ENCODE measurements around the gene PDZD4. TPM values are rescaled to one million over a fixed set of nuclear protein-coding genes. Genes with fewer than 3 reads are reported as not detected.
A peak's percentile ranks its signal among the peaks of the same experiment; 100 is the strongest.

Gene PDZD4
- 4.5 and 4.8 TPM in 2 replicates for total RNA-seq
- long read RNA-seq, result 0 reads

DNA sequence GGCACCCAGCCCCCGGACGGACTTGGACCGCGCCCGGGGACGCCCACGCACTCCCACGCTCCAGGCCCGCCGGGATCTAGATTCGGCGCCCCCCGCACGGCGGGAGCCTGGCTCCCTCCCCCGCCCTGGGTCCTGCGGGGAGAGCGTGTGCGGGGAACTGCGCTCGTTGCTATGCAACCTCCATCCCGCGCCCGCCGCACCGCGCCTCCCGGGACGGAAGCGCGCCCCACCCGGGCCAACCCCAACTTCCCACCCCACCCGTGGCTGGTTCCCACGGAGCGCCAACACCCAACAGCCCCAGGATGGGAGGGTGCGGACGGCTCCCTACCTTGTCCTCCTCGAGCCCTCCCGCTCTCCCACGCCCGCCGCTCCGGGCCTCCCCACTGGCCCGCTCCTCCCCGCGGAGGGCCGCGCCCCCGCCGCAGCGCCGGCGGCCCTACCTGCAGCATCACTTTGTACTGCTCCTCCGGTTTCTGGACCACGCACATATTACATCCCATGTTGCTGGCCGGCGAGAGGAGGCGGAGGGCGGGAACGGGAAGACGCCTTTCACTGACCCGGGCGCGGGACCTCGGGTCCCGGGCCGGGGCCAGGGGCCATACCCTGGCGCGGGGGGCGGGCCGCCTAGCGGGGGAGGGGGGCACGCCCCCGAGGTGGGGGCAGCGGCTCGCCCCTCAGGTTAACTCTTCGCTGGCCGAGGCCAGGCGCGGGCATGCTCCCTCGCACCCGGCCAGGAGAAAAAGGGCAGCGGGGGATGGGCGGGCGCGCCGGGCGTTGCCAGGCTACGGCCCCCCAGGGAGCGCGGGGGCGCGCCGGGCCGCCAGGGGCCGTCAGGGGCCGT, at the start of gene PDZD4:
Gene PDZD4, minus strand, starts transcription at position 746 of the 841 bp plus-strand sequence. Its CDS starts 246 bp downstream, at position 500.
- peak within 1 kb of the TSS; percentile 50 for H3K4me3 Mint-ChIP-seq (ENCODE audit: low read depth)
- no peak for TF ChIP-seq CTCF (IDR thresholded peaks at IDR 0.05; ENCODE audit: unreplicated experiment)
- no peaks in the 10 kb centered on the region for H3K4me1 Mint-ChIP-seq (ENCODE audit: low read depth)
- no peak within 1 kb of the TSS for H3K27ac Mint-ChIP-seq
- no peak for DNase-seq (ENCODE audit: low spot score, unreplicated experiment)
- peaks cover 60% of the 10 kb centered on the region for H3K27me3 Mint-ChIP-seq
- H3K36me3 Mint-ChIP-seq (ENCODE audit: insufficient read depth), result peaks cover 1% of the 10 kb centered on the region
- peaks cover 3% of the 10 kb centered on the region for H3K9me3 Mint-ChIP-seq (ENCODE audit: low read depth)

- DNase-seq (ENCODE audit: low spot score, unreplicated experiment), result no peak
- H3K4me1 Mint-ChIP-seq (ENCODE audit: low read depth), result no peaks in the 10 kb centered on the region
- no peak overlapping the region for H3K27ac Mint-ChIP-seq
- no peaks in the 10 kb centered on the region for H3K36me3 Mint-ChIP-seq (ENCODE audit: insufficient read depth)
- peaks cover 14% of the 10 kb centered on the region for H3K9me3 Mint-ChIP-seq (ENCODE audit: low read depth)
- no peak for TF ChIP-seq CTCF (IDR thresholded peaks at IDR 0.05; ENCODE audit: unreplicated experiment)
- H3K4me3 Mint-ChIP-seq (ENCODE audit: low read depth), result no peak overlapping the region
- H3K27me3 Mint-ChIP-seq, result peaks cover 40% of the 10 kb centered on the region
Observed at GRCh38 chrX:153879741-153880439, 49.5 kb upstream of the PDZD4 start.

- peaks cover 38% of the 10 kb centered on the region for H3K27me3 Mint-ChIP-seq
- H3K4me3 Mint-ChIP-seq (ENCODE audit: low read depth), result peak overlapping the region; percentile 16
- H3K27ac Mint-ChIP-seq, result no peak overlapping the region
- TF ChIP-seq CTCF (IDR thresholded peaks at IDR 0.05; ENCODE audit: unreplicated experiment), result no peak
- H3K36me3 Mint-ChIP-seq (ENCODE audit: insufficient read depth), result no peaks in the 10 kb centered on the region
- DNase-seq (ENCODE audit: low spot score, unreplicated experiment), result no peak
- H3K9me3 Mint-ChIP-seq (ENCODE audit: low read depth), result peaks cover 17% of the 10 kb centered on the region
- H3K4me1 Mint-ChIP-seq (ENCODE audit: low read depth), result no peaks in the 10 kb centered on the region
Observed at GRCh38 chrX:153878969-153879653, 48.8 kb upstream of the PDZD4 start.

- no peak for TF ChIP-seq CTCF (IDR thresholded peaks at IDR 0.05; ENCODE audit: unreplicated experiment)
- Mint-ChIP-seq H3K4me1 (ENCODE audit: low read depth) (no peaks in the 10 kb centered on the region), H3K9me3 (ENCODE audit: low read depth) (peaks cover 17% of the 10 kb centered on the region), H3K4me3 (ENCODE audit: low read depth) (no peak overlapping the region), H3K27ac (no peak overlapping the region), H3K27me3 (peaks cover 32% of the 10 kb centered on the region), H3K36me3 (ENCODE audit: insufficient read depth) (no peaks in the 10 kb centered on the region)
- DNase-seq (ENCODE audit: low spot score, unreplicated experiment), result no peak
Observed at GRCh38 chrX:153878345-153878744, 48.0 kb upstream of the PDZD4 start.
